ENCODE measurements around the gene TREM2. TPM values are rescaled to one million over a fixed set of nuclear protein-coding genes. Genes with fewer than 3 reads are reported as not detected.

TREM2 gene
- total RNA-seq, 1 experiment from 2014 or later = not detected

- no peak for TF ChIP-seq EZH2 (IDR thresholded peaks at IDR 0.05; ENCODE audit: low read length, unreplicated experiment)
- POLR2A ChIA-PET (ENCODE audit: unreplicated experiment) = no interaction called here
These were observed 11.7 kb upstream of the TREM2 start for GRCh38 chr6:41174610-41175009.

GRCh38 chr6:41171908-41172307 is 9.0 kb upstream of the TREM2 start:
- BruUV-seq (replicated peaks) = no TSS peak
- H3K9ac ChIP-seq (ENCODE audit: low read length) = no peak overlapping the region
- intact Hi-C loops (cut with micrococcal nuclease) = no loop called here
- no peak overlapping the region for H3K4me3 ChIP-seq (ENCODE audit: low read length)
- H3K79me2 ChIP-seq (ENCODE audit: low read length) = no peaks in the 10 kb centered on the region
- no peaks in the 10 kb centered on the region for H3F3A ChIP-seq (ENCODE audit: low read length, unreplicated experiment)
- H3K9me3 ChIP-seq (ENCODE audit: low read length) = no peaks in the 10 kb centered on the region
- H4K20me1 ChIP-seq (ENCODE audit: low read length) = no peaks in the 10 kb centered on the region
- no peaks in the 10 kb centered on the region for H3K9me2 ChIP-seq (replicated peaks; ENCODE audit: low read length)
- TF ChIP-seq EZH2 (IDR thresholded peaks at IDR 0.05; ENCODE audit: low read length, unreplicated experiment) (no peak), CTCF (conservative IDR thresholded peaks at IDR 0.05; ENCODE audit: low read depth, low read length) (no peak), EZH2phosphoT487 (IDR thresholded peaks at IDR 0.05; ENCODE audit: borderline replicate concordance, low read length) (no peak)
- H3K4me1 ChIP-seq (ENCODE audit: insufficient read depth, low read length) = no peaks in the 10 kb centered on the region
- no peak overlapping the region for H3K4me2 ChIP-seq (ENCODE audit: low read length)
- no peak overlapping the region for H3K27ac ChIP-seq (ENCODE audit: low read length)
- ATAC-seq (no peak), DNase-seq (no peak)
- CTCF ChIA-PET = no interaction called here
- H3K36me3 ChIP-seq (ENCODE audit: low read depth, low read length) = no peaks in the 10 kb centered on the region
- POLR2A ChIA-PET (ENCODE audit: unreplicated experiment) = no interaction called here
- peaks cover 30% of the 10 kb centered on the region for H3K27me3 ChIP-seq (ENCODE audit: low read length)
- no peak overlapping the region for H2AFZ ChIP-seq (ENCODE audit: low read length)

More at GRCh38 chr6:41174610-41175009, 11.7 kb upstream of the TREM2 start:
- H3K4me1 ChIP-seq (ENCODE audit: insufficient read depth, low read length) = no peaks in the 10 kb centered on the region
- no peak overlapping the region for H3K9ac ChIP-seq (ENCODE audit: low read length)
- H3K36me3 ChIP-seq (ENCODE audit: low read depth, low read length) = no peaks in the 10 kb centered on the region
- no peaks in the 10 kb centered on the region for H3K9me3 ChIP-seq (ENCODE audit: low read length)
- H3K9me2 ChIP-seq (replicated peaks; ENCODE audit: low read length) = no peaks in the 10 kb centered on the region
- no peak overlapping the region for H3K27ac ChIP-seq (ENCODE audit: low read length)
- no peak overlapping the region for H2AFZ ChIP-seq (ENCODE audit: low read length)
- no TSS peak for BruUV-seq (replicated peaks)
- CTCF ChIA-PET = no interaction called here
- no peak for ATAC-seq
- H3K4me3 ChIP-seq (ENCODE audit: low read length) = no peak overlapping the region
- H3K79me2 ChIP-seq (ENCODE audit: low read length) = no peaks in the 10 kb centered on the region
- H3K4me2 ChIP-seq (ENCODE audit: low read length) = no peak overlapping the region
- intact Hi-C loops (cut with micrococcal nuclease) = no loop called here
- H3K27me3 ChIP-seq (ENCODE audit: low read length) = peaks cover 49% of the 10 kb centered on the region
- DNase-seq = no peak
- no peaks in the 10 kb centered on the region for H3F3A ChIP-seq (ENCODE audit: low read length, unreplicated experiment)
- H4K20me1 ChIP-seq (ENCODE audit: low read length) = no peaks in the 10 kb centered on the region

GRCh38 chr6:41170547-41171160 is 7.7 kb upstream of the TREM2 start:
- Histone ChIP-seq H3K4me3 (ENCODE audit: low read length) (no peak overlapping the region), H3K9ac (ENCODE audit: low read length) (no peak overlapping the region), H3K9me3 (ENCODE audit: low read length) (no peaks in the 10 kb centered on the region), H3K9me2 (replicated peaks; ENCODE audit: low read length) (no peaks in the 10 kb centered on the region), H3F3A (ENCODE audit: low read length, unreplicated experiment) (no peaks in the 10 kb centered on the region), H3K27me3 (ENCODE audit: low read length) (peaks cover 18% of the 10 kb centered on the region; the same call in 1 of the 2 replicates), H3K79me2 (ENCODE audit: low read length) (no peaks in the 10 kb centered on the region), H4K20me1 (ENCODE audit: low read length) (no peaks in the 10 kb centered on the region), H3K27ac (ENCODE audit: low read length) (no peak overlapping the region), H3K36me3 (ENCODE audit: low read depth, low read length) (no peaks in the 10 kb centered on the region), H2AFZ (ENCODE audit: low read length) (no peak overlapping the region), H3K4me2 (ENCODE audit: low read length) (no peak overlapping the region), H3K4me1 (ENCODE audit: insufficient read depth, low read length) (no peaks in the 10 kb centered on the region)
- ChIA-PET POLR2A (ENCODE audit: unreplicated experiment) (no interaction called here), CTCF (no interaction called here)
- no peak for ATAC-seq
- no peak for DNase-seq
- no peak for TF ChIP-seq EZH2 (IDR thresholded peaks at IDR 0.05; ENCODE audit: low read length, unreplicated experiment)
- no peak for TF ChIP-seq EZH2phosphoT487 (IDR thresholded peaks at IDR 0.05; ENCODE audit: borderline replicate concordance, low read length)
- TF ChIP-seq CTCF (conservative IDR thresholded peaks at IDR 0.05; ENCODE audit: low read depth, low read length) = no peak
- no TSS peak for BruUV-seq (replicated peaks)
- intact Hi-C loops (cut with micrococcal nuclease) = no loop called here

Data from PC-3 (cell line).